ENCODE measurements around the gene GLP1R. TPM values are rescaled to one million over a fixed set of nuclear protein-coding genes. Genes with fewer than 3 reads are reported as not detected.
A peak's percentile ranks its signal among the peaks of the same experiment; 100 is the strongest.
"Not testable (repeated sequence)": the region's sequence is repeated elsewhere in the genome, so short reads cannot be mapped to it uniquely, and the experiment has no call there.

Gene GLP1R
- total RNA-seq, 2 experiments from 2014 or later: not detected

- Mint-ChIP-seq H3K4me3 (no peak overlapping the region), H3K27ac (no peak overlapping the region), H3K4me1 (peaks cover 9% of the 10 kb centered on the region), H3K36me3 (no peaks in the 10 kb centered on the region), H3K27me3 (peaks cover 1% of the 10 kb centered on the region), H3K9me3 (peaks cover 2% of the 10 kb centered on the region)
- DNase-seq: no peak
- POLR2A ChIA-PET: no interaction called here
- no peak for ATAC-seq (ENCODE audit: low read depth)
Observed at GRCh38 chr6:39118921-39119320, 70.3 kb downstream of the GLP1R start.

GRCh38 chr6:39124114-39124513 lies 75.5 kb downstream of the GLP1R start:
- Mint-ChIP-seq H3K36me3 (no peaks in the 10 kb centered on the region), H3K4me1 (no peaks in the 10 kb centered on the region), H3K4me3 (no peak overlapping the region), H3K27ac (no peak overlapping the region), H3K9me3 (no peaks in the 10 kb centered on the region), H3K27me3 (peaks cover 1% of the 10 kb centered on the region)
- POLR2A ChIA-PET: interaction anchor here (1.7 kb wide), 1 partner anchor 10 kb away, joined by 6 read pairs; the partner anchor contains the start of gene SAYSD1
- DNase-seq (no peak), ATAC-seq (ENCODE audit: low read depth) (no peak)

GRCh38 chr6:39128106-39128505 lies 79.5 kb downstream of the GLP1R start:
- POLR2A ChIA-PET: no interaction called here
- Mint-ChIP-seq H3K27me3 (no peaks in the 10 kb centered on the region), H3K27ac (no peak overlapping the region), H3K9me3 (no peaks in the 10 kb centered on the region), H3K36me3 (no peaks in the 10 kb centered on the region), H3K4me1 (no peaks in the 10 kb centered on the region), H3K4me3 (no peak overlapping the region)
- DNase-seq: no peak
- ATAC-seq (ENCODE audit: low read depth): no peak

GRCh38 chr6:39128832-39129231 lies 80.3 kb downstream of the GLP1R start:
- no peaks in the 10 kb centered on the region for H3K9me3 Mint-ChIP-seq
- DNase-seq (no peak), ATAC-seq (ENCODE audit: low read depth) (no peak)
- no peak overlapping the region for H3K27ac Mint-ChIP-seq
- H3K36me3 Mint-ChIP-seq: no peaks in the 10 kb centered on the region
- H3K4me1 Mint-ChIP-seq: no peaks in the 10 kb centered on the region
- POLR2A ChIA-PET: no interaction called here
- no peak overlapping the region for H3K4me3 Mint-ChIP-seq
- no peaks in the 10 kb centered on the region for H3K27me3 Mint-ChIP-seq

GRCh38 chr6:39130691-39131090 lies 82.1 kb downstream of the GLP1R start:
- Mint-ChIP-seq H3K4me3 (no peak overlapping the region), H3K9me3 (no peaks in the 10 kb centered on the region), H3K36me3 (no peaks in the 10 kb centered on the region), H3K4me1 (no peaks in the 10 kb centered on the region), H3K27me3 (no peaks in the 10 kb centered on the region), H3K27ac (no peak overlapping the region)
- ATAC-seq (ENCODE audit: low read depth) (no peak), DNase-seq (no peak)
- POLR2A ChIA-PET: no interaction called here

GRCh38 chr6:39134761-39135160 lies 86.2 kb downstream of the GLP1R start:
- H3K36me3 Mint-ChIP-seq; ATAC-seq (ENCODE audit: low read depth); POLR2A ChIA-PET; H3K27ac Mint-ChIP-seq; H3K27me3 Mint-ChIP-seq; H3K9me3 Mint-ChIP-seq; H3K4me3 Mint-ChIP-seq; DNase-seq; H3K4me1 Mint-ChIP-seq: not testable (repeated sequence)

DNA sequence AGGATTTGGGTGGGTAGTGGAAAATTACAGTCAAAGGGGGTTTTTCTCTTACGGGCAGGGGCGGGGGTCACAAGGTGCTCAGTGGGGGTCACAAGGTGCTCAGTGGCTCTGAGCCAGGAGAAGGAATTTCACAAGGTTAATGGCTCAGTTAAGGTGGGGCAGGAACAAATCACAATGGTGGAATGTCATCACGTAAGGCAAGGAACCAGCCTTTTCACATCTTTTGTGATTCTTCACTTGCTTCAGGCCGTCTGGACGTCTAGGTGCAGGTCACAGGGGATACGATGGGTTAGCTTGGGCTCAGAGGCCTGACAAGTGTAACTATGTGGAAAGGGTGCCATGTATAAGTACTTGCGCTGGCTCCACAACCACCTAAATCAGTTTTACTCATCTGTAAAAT lies 87.6 kb downstream of the GLP1R start:
- DNase-seq; H3K27ac Mint-ChIP-seq; H3K36me3 Mint-ChIP-seq; H3K4me3 Mint-ChIP-seq; H3K27me3 Mint-ChIP-seq; POLR2A ChIA-PET; H3K4me1 Mint-ChIP-seq; ATAC-seq (ENCODE audit: low read depth); H3K9me3 Mint-ChIP-seq: not testable (repeated sequence)

DNA sequence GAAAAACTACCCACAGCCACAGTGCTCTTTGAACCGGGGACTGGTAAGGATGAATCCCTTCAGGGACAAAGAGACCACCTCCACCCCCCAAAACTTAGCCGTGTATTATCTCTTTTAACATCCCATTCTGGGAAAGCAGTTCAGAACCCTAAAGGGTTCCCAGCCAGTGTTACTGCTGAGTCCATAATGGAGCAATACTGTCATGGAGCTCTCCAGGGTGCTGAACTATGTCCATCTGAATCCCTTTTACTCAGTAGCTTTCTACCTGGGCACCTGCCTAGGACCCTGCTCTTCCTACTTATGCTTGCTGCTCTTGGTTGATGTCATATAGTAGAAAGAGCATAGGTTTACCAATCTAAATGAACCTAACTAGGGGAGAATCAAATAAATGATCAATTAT lies 88.7 kb downstream of the GLP1R start:
- POLR2A ChIA-PET: no interaction called here
- Mint-ChIP-seq H3K36me3 (no peaks in the 10 kb centered on the region), H3K27ac (no peak overlapping the region), H3K4me1 (no peaks in the 10 kb centered on the region), H3K9me3 (peaks cover 3% of the 10 kb centered on the region), H3K4me3 (no peak overlapping the region), H3K27me3 (peaks cover 2% of the 10 kb centered on the region)
- no peak for ATAC-seq (ENCODE audit: low read depth)
- DNase-seq: peak; percentile 31

Other genes starting within 250 kb of the GLP1R start
- gene SAYSD1, start 66.4 kb downstream of the GLP1R start, total RNA-seq: 10 to 100 TPM; 13.4 to 14.2 TPM
- 1 to 10 TPM; 7.8 to 8.5 TPM for gene KCNK5, start 180.7 kb downstream of the GLP1R start, total RNA-seq

Measured in activated naive CD8-positive, alpha-beta T cell treated with anti-CD3 and anti-CD28 coated beads, Interleukin-2, amount 10 ng/mL, durations not matched to agents 7 days and 5 days (primary cell).